Measurements from ENCODE around the gene S1PR3.

Gene S1PR3

GRCh38 chr9:88973281-88974045 lies 17.8 kb upstream of the S1PR3 start:
- no peaks in the 10 kb centered on the region for H3K36me3 ChIP-seq (ENCODE audit: control insufficient read depth, insufficient read depth, low read length)
- no peak overlapping the region for H3K4me3 ChIP-seq (ENCODE audit: low read length)
- no peak overlapping the region for H3K9ac ChIP-seq (ENCODE audit: low read length)
- H3K4me1 ChIP-seq (ENCODE audit: control insufficient read depth, insufficient read depth, low read length) = peaks cover 4% of the 10 kb centered on the region
- no peak overlapping the region for H3K27ac ChIP-seq (ENCODE audit: low read depth, low read length)
- H3K27me3 ChIP-seq (ENCODE audit: control insufficient read depth, insufficient read depth, low read length) = no peaks in the 10 kb centered on the region

DNA sequence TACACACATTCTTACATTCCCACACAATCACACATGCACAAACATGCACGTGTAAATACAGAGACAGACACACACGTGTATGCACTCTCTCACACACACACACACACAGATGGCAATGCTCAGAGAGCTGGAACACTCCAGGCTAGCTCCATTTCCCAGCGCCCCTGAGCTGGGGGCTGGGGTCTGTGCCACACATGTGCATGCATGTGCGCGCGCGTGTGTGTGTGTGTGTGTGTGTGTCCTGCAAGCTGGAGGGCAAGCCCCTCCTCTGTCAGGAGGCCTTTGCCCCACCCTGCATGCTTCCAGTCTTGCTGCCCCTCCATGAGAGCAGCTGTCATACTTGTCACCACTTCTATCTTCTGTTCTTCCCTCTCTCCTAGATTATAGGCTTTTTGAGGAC lies 16.6 kb upstream of the S1PR3 start:
- no peak overlapping the region for H3K4me3 ChIP-seq (ENCODE audit: low read length)
- H3K4me1 ChIP-seq (ENCODE audit: control insufficient read depth, insufficient read depth, low read length) = peaks cover 4% of the 10 kb centered on the region
- no peak overlapping the region for H3K9ac ChIP-seq (ENCODE audit: low read length)

DNA sequence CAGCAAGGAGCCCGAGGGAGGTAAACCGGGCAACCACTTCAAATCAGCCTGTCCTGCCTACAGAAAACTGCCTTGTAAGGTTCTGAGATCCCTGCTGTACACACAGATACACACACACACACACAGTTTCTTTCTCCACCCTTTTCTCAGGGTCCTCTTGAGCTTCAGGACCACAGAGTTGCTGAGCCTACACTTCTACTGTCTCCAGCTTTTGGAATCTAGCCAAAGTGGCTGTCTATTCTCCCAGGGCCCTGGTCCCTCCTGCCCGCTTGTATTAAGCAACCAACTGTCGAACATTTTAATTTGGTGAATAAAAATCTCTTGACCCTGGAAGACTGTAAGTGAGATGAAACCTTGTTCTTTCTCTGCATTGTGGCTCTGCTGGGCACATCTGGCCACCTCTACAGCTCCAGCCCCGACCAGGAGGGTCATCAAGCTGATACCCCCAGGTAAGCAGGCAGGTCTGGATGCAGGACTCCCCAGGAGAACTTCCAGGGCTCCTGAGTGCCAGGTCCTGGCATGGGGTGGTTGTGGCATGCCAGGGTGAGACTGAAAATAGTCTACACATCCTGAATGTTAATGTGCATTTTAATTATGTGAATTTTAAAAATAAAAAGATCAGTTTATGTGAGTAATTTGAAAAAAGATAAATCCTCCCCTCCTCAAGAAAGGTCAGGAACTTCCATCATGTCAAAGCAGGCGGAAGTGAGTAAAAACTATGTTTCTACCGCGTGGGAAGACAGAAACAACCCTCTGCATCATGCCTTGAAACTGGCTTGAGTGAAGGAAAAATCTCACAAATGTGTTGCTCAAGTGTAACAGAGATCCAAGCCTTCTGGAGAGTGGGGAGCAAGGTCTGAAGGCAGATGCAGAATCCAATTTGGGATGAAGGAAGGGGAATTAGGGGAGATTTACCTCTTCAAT lies 15.0 kb upstream of the S1PR3 start:
- no peaks in the 10 kb centered on the region for H3K36me3 ChIP-seq (ENCODE audit: control insufficient read depth, insufficient read depth, low read length)
- no peak overlapping the region for H3K4me3 ChIP-seq (ENCODE audit: low read length)
- H3K27me3 ChIP-seq (ENCODE audit: control insufficient read depth, insufficient read depth, low read length) = no peaks in the 10 kb centered on the region
- no peak overlapping the region for H3K9ac ChIP-seq (ENCODE audit: low read length)
- H3K27ac ChIP-seq (ENCODE audit: low read depth, low read length) = no peak overlapping the region
- H3K4me1 ChIP-seq (ENCODE audit: control insufficient read depth, insufficient read depth, low read length) = peaks cover 6% of the 10 kb centered on the region

More for the DNA sequence above, 16.6 kb upstream of the S1PR3 start:
- H3K27me3 ChIP-seq (ENCODE audit: control insufficient read depth, insufficient read depth, low read length) = no peaks in the 10 kb centered on the region
- no peaks in the 10 kb centered on the region for H3K36me3 ChIP-seq (ENCODE audit: control insufficient read depth, insufficient read depth, low read length)
- no peak overlapping the region for H3K27ac ChIP-seq (ENCODE audit: low read depth, low read length)

DNA sequence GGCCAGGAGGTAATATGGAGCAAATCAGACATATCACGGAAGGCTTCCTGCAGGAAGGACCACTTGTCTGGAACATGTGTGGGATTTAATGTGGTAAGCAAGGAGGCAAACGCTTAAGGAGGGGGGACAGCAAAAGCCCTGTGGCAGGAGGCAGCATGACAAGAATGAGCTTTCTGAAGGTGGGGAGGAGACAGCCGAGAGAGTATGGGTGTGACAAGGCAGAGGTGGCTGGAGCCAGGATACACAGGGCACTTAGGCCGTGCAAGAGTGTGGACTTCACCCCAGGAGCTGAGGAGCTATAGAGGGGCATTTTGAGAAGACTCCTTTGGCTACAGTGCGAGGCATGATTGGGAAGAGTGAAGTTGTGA lies 14.4 kb upstream of the S1PR3 start:
- Histone ChIP-seq H3K4me1 (ENCODE audit: control insufficient read depth, insufficient read depth, low read length) (peaks cover 6% of the 10 kb centered on the region), H3K27ac (ENCODE audit: low read depth, low read length) (no peak overlapping the region), H3K4me3 (ENCODE audit: low read length) (no peak overlapping the region), H3K36me3 (ENCODE audit: control insufficient read depth, insufficient read depth, low read length) (no peaks in the 10 kb centered on the region), H3K9ac (ENCODE audit: low read length) (no peak overlapping the region), H3K27me3 (ENCODE audit: control insufficient read depth, insufficient read depth, low read length) (no peaks in the 10 kb centered on the region)

GRCh38 chr9:88978034-88978433 lies 13.2 kb upstream of the S1PR3 start:
- Histone ChIP-seq H3K36me3 (ENCODE audit: control insufficient read depth, insufficient read depth, low read length) (no peaks in the 10 kb centered on the region), H3K27ac (ENCODE audit: low read depth, low read length) (peak overlapping the region; percentile 5), H3K9ac (ENCODE audit: low read length) (no peak overlapping the region), H3K4me3 (ENCODE audit: low read length) (no peak overlapping the region), H3K4me1 (ENCODE audit: control insufficient read depth, insufficient read depth, low read length) (peaks cover 6% of the 10 kb centered on the region), H3K27me3 (ENCODE audit: control insufficient read depth, insufficient read depth, low read length) (no peaks in the 10 kb centered on the region)

- Histone ChIP-seq H3K4me1 (ENCODE audit: control insufficient read depth, insufficient read depth, low read length) (peaks cover 6% of the 10 kb centered on the region), H3K27ac (ENCODE audit: low read depth, low read length) (no peak overlapping the region), H3K27me3 (ENCODE audit: control insufficient read depth, insufficient read depth, low read length) (no peaks in the 10 kb centered on the region), H3K9ac (ENCODE audit: low read length) (no peak overlapping the region), H3K36me3 (ENCODE audit: control insufficient read depth, insufficient read depth, low read length) (no peaks in the 10 kb centered on the region), H3K4me3 (ENCODE audit: low read length) (no peak overlapping the region)
Observed at GRCh38 chr9:88979021-88979420, 12.2 kb upstream of the S1PR3 start.

DNA sequence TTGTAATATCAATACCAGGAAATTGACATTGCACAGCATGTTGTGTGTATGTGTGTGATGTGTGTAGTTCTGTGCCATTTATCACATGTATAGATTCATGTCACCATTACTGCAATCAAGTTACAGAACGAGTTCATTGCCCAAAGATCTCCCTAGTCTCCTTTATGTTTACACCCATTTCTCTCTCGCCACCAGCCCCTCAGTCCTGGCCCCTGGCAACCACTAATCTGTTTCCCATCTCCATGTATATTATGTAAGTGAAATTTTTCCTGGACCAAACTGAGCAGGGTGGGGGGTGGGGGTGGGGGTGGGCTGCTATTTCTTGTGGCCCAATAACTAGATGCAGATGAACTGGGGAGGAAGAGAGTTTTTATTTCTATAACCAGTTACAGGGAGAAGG lies 11.5 kb upstream of the S1PR3 start:
- no peaks in the 10 kb centered on the region for H3K36me3 ChIP-seq (ENCODE audit: control insufficient read depth, insufficient read depth, low read length)
- no peaks in the 10 kb centered on the region for H3K27me3 ChIP-seq (ENCODE audit: control insufficient read depth, insufficient read depth, low read length)
- no peak overlapping the region for H3K9ac ChIP-seq (ENCODE audit: low read length)
- peaks cover 6% of the 10 kb centered on the region for H3K4me1 ChIP-seq (ENCODE audit: control insufficient read depth, insufficient read depth, low read length)
- H3K27ac ChIP-seq (ENCODE audit: low read depth, low read length) = no peak overlapping the region
- H3K4me3 ChIP-seq (ENCODE audit: low read length) = no peak overlapping the region

- H3K9ac ChIP-seq (ENCODE audit: low read length) = no peak overlapping the region
- no peak overlapping the region for H3K27ac ChIP-seq (ENCODE audit: low read depth, low read length)
- no peaks in the 10 kb centered on the region for H3K27me3 ChIP-seq (ENCODE audit: control insufficient read depth, insufficient read depth, low read length)
- peaks cover 6% of the 10 kb centered on the region for H3K4me1 ChIP-seq (ENCODE audit: control insufficient read depth, insufficient read depth, low read length)
- H3K36me3 ChIP-seq (ENCODE audit: control insufficient read depth, insufficient read depth, low read length) = no peaks in the 10 kb centered on the region
- H3K4me3 ChIP-seq (ENCODE audit: low read length) = no peak overlapping the region
Observed at GRCh38 chr9:88980740-88981203, 10.5 kb upstream of the S1PR3 start.

GRCh38 chr9:88983865-88984542 lies 7.3 kb upstream of the S1PR3 start:
- H3K27ac ChIP-seq (ENCODE audit: low read depth, low read length) = no peak overlapping the region
- no peak overlapping the region for H3K9ac ChIP-seq (ENCODE audit: low read length)
- H3K4me3 ChIP-seq (ENCODE audit: low read length) = no peak overlapping the region
- H3K4me1 ChIP-seq (ENCODE audit: control insufficient read depth, insufficient read depth, low read length) = peaks cover 2% of the 10 kb centered on the region
- H3K27me3 ChIP-seq (ENCODE audit: control insufficient read depth, insufficient read depth, low read length) = no peaks in the 10 kb centered on the region
- no peaks in the 10 kb centered on the region for H3K36me3 ChIP-seq (ENCODE audit: control insufficient read depth, insufficient read depth, low read length)

GRCh38 chr9:88984543-88984883 lies 6.8 kb upstream of the S1PR3 start:
- Histone ChIP-seq H3K36me3 (ENCODE audit: control insufficient read depth, insufficient read depth, low read length) (no peaks in the 10 kb centered on the region), H3K27me3 (ENCODE audit: control insufficient read depth, insufficient read depth, low read length) (no peaks in the 10 kb centered on the region), H3K4me1 (ENCODE audit: control insufficient read depth, insufficient read depth, low read length) (peaks cover 2% of the 10 kb centered on the region), H3K9ac (ENCODE audit: low read length) (no peak overlapping the region), H3K27ac (ENCODE audit: low read depth, low read length) (no peak overlapping the region), H3K4me3 (ENCODE audit: low read length) (no peak overlapping the region)

- H3K27me3 ChIP-seq (ENCODE audit: control insufficient read depth, insufficient read depth, low read length) = no peaks in the 10 kb centered on the region
- H3K27ac ChIP-seq (ENCODE audit: low read depth, low read length) = no peak overlapping the region
- no peak overlapping the region for H3K4me3 ChIP-seq (ENCODE audit: low read length)
- H3K4me1 ChIP-seq (ENCODE audit: control insufficient read depth, insufficient read depth, low read length) = peaks cover 2% of the 10 kb centered on the region
- H3K9ac ChIP-seq (ENCODE audit: low read length) = no peak overlapping the region
- no peaks in the 10 kb centered on the region for H3K36me3 ChIP-seq (ENCODE audit: control insufficient read depth, insufficient read depth, low read length)
Observed at GRCh38 chr9:88985616-88986015, 5.7 kb upstream of the S1PR3 start.

GRCh38 chr9:88986776-88987175 lies 4.5 kb upstream of the S1PR3 start:
- Histone ChIP-seq H3K4me1 (ENCODE audit: control insufficient read depth, insufficient read depth, low read length) (no peaks in the 10 kb centered on the region), H3K27me3 (ENCODE audit: control insufficient read depth, insufficient read depth, low read length) (peaks cover 2% of the 10 kb centered on the region), H3K27ac (ENCODE audit: low read depth, low read length) (no peak overlapping the region), H3K36me3 (ENCODE audit: control insufficient read depth, insufficient read depth, low read length) (no peaks in the 10 kb centered on the region), H3K9ac (ENCODE audit: low read length) (no peak overlapping the region), H3K4me3 (ENCODE audit: low read length) (no peak overlapping the region)
